ENCODE data around the gene GATB.

DNA sequence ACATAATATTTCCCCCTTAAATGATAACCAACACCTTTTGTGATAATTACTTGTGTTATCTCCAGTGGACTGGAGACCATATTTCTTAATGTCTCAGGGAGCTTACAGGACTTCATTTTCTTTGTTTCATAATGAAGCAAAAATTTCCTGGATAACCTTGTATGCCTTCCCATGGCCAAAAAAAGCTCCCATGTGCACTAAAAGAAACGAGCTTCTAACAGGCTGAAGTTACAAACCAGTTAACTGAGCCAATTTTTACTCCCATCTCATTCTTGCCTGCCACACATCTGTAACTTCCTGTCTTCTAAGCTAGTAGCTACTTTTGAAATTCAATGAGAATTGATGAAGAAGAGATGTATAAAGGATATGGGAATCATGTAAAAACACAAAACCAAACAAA is 32.8 kb downstream of the GATB start:
- TF ChIP-seq, protein P1, sequence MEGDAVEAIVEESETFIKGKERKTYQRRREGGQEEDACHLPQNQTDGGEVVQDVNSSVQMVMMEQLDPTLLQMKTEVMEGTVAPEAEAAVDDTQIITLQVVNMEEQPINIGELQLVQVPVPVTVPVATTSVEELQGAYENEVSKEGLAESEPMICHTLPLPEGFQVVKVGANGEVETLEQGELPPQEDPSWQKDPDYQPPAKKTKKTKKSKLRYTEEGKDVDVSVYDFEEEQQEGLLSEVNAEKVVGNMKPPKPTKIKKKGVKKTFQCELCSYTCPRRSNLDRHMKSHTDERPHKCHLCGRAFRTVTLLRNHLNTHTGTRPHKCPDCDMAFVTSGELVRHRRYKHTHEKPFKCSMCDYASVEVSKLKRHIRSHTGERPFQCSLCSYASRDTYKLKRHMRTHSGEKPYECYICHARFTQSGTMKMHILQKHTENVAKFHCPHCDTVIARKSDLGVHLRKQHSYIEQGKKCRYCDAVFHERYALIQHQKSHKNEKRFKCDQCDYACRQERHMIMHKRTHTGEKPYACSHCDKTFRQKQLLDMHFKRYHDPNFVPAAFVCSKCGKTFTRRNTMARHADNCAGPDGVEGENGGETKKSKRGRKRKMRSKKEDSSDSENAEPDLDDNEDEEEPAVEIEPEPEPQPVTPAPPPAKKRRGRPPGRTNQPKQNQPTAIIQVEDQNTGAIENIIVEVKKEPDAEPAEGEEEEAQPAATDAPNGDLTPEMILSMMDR (IDR thresholded peaks at IDR 0.05), result no peak
- no peak for TF ChIP-seq POLR2A (IDR thresholded peaks at IDR 0.05)

All from adrenal gland (tissue), 5 donors.